Kidney epithelial cell (primary cell): ENCODE results near the gene GP2. TPM values are rescaled to one million over a fixed set of nuclear protein-coding genes. Genes with fewer than 3 reads are reported as not detected.

Experiments used
- DNase-seq: peaks from one replicate; pipeline ENCODE4 v3.0.0-alpha.2; 2010; ENCODE audit warnings: low read depth
- H3K27me3 ChIP-seq: 2 replicates; pipeline ENCODE4 v1.6.0; 2011; ENCODE audit warnings: low read length; ENCODE audit not compliant: control insufficient read depth, insufficient read depth
- H3K36me3 ChIP-seq: 2 replicates; pipeline ENCODE4 v1.5.1; 2011; ENCODE audit warnings: low read length; ENCODE audit not compliant: control insufficient read depth, insufficient read depth
- H3K4me3 ChIP-seq: 2 replicates; pipeline ENCODE4 v1.5.1; 2011; ENCODE audit warnings: low read depth, mild to moderate bottlenecking, control low read depth, low read length
- CTCF ChIP-seq: IDR thresholded peaks from 2 replicates; pipeline ENCODE4 v1.5.1; 2011; ENCODE audit warnings: mild to moderate bottlenecking, moderate library complexity, low read length, control low read depth, inconsistent platforms; ENCODE audit not compliant: insufficient read depth, poor library complexity, severe bottlenecking
- total RNA-seq: library from RNA; depleted of rRNA; stranded (reverse); fragments of >200 nt; gene quantifications from 2 replicates; pipeline ENCODE4 v1.2.3, GENCODE V29; 2015

GP2 gene
- total RNA-seq, 1 donor from 2014 or later = not detected

DNA sequence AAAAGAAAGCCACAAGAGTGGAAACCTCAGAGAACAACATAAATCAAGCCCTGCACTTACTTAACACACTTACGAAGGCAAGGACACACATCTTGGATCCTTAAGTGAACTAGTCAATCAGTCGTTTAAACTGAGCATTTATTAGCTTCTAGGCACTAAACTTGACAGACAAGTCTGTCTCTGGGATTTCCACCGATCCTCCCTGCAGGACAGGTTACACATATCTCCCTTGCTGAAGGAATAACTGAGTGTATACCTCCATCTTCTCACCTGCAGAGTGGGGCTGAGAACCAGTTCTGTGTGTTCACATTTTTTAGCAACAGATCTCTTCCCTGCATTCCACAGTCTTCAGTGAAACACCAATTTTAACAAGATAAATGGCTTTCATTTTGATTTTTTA, 8.9 kb downstream of the GP2 start:
- no peak for TF ChIP-seq CTCF

GRCh38 chr16:20318006-20318405, 9.3 kb downstream of the GP2 start:
- no peak for TF ChIP-seq CTCF
- DNase-seq = no peak
- no peaks in the 10 kb centered on the region for H3K27me3 ChIP-seq

More for the DNA sequence above, 8.9 kb downstream of the GP2 start:
- no peaks in the 10 kb centered on the region for H3K36me3 ChIP-seq
- no peak overlapping the region for H3K4me3 ChIP-seq
- no peak for DNase-seq
- no peaks in the 10 kb centered on the region for H3K27me3 ChIP-seq

GRCh38 chr16:20317117-20317516, 10.2 kb downstream of the GP2 start:
- Histone ChIP-seq H3K4me3 (no peak overlapping the region), H3K27me3 (no peaks in the 10 kb centered on the region), H3K36me3 (no peaks in the 10 kb centered on the region)
- no peak for DNase-seq
- TF ChIP-seq CTCF = no peak

More at GRCh38 chr16:20318006-20318405, 9.3 kb downstream of the GP2 start:
- no peaks in the 10 kb centered on the region for H3K36me3 ChIP-seq
- H3K4me3 ChIP-seq = no peak overlapping the region

DNA sequence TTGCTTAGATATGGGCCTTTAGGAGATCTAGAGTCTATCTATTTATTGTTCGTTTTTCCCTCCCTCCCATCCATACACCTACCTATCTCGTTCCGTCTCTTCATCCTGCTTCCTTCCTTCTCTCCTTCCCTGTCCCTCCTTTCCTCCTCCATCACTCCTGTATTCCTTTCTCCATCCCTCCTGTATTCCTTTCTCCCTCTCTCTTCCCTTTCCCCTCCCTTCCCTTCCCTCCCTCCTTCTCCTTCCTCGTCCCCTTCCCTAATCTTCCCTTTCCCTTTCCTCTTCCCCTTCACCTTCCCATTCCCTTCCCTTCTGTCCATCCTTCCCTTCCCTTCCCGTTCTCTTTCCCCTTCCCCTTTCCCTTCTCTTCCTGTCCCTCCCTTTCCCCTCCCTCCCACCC, 10.6 kb downstream of the GP2 start:
- no peak for TF ChIP-seq CTCF
- no peak overlapping the region for H3K4me3 ChIP-seq
- H3K27me3 ChIP-seq = no peaks in the 10 kb centered on the region

DNA sequence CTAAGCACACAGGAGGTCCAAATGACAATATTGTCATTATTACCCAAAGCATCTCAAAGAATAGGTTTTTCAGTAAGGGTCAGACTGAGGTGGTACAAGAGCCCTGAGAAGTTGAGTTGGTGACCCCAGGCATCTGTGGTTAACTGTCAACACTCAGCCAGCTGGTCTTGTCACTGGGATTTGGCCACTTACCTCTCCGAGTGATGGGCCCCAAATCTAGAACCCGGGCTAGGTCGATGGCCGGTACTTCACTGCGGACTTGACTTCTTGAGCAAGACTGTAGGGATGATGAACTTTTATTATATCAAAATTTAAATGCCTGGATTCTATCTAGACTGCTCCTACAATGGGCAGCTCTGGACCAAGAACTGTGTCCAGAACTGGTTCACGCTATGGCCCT, 11.5 kb downstream of the GP2 start:
- H3K27me3 ChIP-seq = no peaks in the 10 kb centered on the region

More for the DNA sequence above, 10.6 kb downstream of the GP2 start:
- no peak for DNase-seq
- no peaks in the 10 kb centered on the region for H3K36me3 ChIP-seq

More for the DNA sequence above, 11.5 kb downstream of the GP2 start:
- no peak for DNase-seq
- Histone ChIP-seq H3K4me3 (no peak overlapping the region), H3K36me3 (no peaks in the 10 kb centered on the region)
- no peak for TF ChIP-seq CTCF
